Measurements from ENCODE around the gene CERKL.

- TF ChIP-seq CTCF (conservative IDR thresholded peaks at IDR 0.05; ENCODE audit: low read length) (no peak), EZH2phosphoT487 (IDR thresholded peaks at IDR 0.05; ENCODE audit: borderline replicate concordance) (no peak)
Observed at GRCh38 chr2:181520253-181520652, 136.7 kb downstream of the CERKL start.

All from Loucy (cell line).